Germinal center (tissue), 1 donor: ENCODE data around the gene ELMO2.
"Not testable (repeated sequence)": the region's sequence is repeated elsewhere in the genome, so short reads cannot be mapped to it uniquely, and the experiment has no call there.

Experiments
- DNase-seq: peaks from one replicate; pipeline ENCODE4 v3.0.0; 2012; ENCODE audit warnings: mixed read lengths, low spot score

Gene ELMO2

DNA sequence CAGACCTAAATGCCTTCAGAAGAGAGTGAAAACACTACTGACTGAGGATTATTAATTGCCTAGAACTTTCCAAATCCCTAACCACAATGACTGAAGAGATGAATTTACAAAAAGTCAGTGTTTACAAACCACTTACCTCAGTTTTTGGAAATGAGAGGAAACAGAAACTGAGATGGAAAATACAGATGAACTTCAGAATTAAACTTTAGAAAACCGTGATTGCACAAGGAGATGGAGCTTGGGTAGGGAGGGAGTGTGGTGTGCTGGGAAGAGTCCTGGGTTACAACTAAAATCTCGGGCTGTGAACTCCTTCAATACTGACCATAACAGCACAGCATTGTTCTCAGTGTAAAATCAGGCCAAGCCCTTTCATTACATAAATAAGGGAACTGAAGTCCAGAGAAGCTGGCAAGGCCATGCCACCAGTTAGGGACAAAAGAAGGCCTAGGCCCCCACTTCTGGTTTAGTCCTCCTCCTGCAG lies 4.0 kb downstream of the ELMO2 start:
- no peak for DNase-seq

DNA sequence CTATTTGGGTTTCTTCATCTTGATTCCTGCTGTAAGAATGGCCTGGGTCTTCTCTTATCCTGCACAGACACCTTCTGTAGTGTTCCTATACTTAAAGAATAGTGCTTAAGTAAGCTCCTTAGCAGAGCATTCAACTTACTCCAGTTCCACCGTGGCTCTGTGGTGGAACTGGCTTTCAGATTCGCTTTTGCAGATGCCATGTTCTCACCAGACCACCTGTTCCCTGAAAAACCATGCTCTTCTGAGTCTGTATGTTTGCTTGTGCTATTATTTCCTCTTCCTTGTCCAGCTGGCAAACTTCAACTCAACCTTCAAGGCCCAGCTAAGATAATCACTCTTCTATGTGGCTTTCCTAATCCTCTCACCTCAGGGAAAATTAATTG lies 4.9 kb downstream of the ELMO2 start:
- DNase-seq: no peak

GRCh38 chr20:46400828-46401477 lies 5.5 kb downstream of the ELMO2 start:
- DNase-seq: no peak

GRCh38 chr20:46400253-46400652 lies 6.2 kb downstream of the ELMO2 start:
- no peak for DNase-seq

GRCh38 chr20:46399401-46399800 lies 7.0 kb downstream of the ELMO2 start:
- no peak for DNase-seq

- no peak for DNase-seq
These were observed 7.5 kb downstream of the ELMO2 start for GRCh38 chr20:46398963-46399362.

DNA sequence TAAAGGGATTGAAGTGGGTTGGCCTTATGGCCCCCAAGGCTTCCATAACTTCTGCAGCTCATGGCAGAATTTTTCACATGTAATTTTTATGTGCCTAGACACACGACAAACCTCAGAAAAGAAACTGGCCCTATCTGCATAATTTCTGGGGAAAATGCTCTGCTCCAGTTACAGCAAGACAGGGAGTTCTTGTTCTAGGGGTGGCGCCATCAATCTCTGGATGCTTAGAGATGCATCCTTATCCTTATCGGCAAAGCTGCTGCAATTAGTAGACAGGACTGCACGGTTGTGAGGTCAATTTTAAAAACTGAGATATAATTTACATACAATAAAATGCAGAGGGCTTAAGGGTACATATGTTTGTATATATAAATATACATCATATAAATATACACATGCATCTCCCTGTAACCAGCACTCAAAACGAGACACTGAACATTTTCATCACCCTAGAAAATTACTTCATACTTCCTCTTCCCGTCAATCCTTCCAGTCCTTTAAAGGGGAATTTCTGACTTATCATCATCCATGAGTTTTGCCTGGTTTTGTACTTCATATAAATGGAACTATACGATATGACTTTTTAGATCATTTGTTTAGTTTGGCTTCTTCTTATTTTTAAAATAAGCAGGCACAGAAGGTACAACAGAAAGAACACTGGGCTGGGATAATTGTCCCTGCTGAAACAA lies 10.2 kb downstream of the ELMO2 start:
- no peak for DNase-seq

DNA sequence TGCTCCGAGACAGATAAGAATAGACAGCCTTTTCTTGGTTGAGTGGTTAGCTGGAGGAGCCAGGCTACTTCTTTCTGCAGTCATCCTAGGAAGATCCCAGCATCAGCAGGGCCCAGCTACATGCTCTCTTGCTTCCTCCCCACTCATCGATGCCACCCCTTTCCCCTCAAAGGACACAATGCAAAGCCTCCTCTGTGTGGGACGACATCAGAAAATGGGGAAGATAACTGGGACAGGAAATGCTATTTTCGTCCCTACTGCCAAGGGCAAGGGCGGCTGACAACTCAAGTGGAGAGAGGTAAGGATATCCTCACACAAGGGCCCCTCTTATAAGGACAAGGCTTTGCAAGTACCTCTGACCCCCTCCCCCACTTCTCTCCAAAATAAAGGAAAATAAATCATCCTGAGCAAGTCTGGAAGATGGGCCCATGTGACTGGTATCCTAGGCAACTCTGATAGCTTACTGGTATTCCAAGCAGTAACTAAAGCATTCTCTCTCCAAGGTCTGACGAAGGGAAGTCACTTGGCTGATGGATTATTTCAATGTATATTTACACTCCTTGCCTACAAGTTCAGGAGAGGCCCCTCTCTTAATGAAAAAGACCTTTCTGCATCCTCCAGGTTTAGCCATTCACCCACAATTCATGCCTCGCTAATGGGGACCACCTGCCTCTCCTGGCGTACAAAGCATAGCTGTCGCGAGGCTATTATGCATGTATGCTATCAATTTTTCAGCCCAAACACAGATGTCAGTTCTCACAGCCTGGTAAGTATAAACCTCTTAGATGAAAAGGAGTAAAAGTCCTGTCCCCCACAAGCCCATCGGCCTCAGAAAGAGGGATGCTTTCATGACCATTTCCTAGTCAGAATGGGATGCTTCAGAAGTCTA lies 11.3 kb downstream of the ELMO2 start:
- DNase-seq: no peak

DNA sequence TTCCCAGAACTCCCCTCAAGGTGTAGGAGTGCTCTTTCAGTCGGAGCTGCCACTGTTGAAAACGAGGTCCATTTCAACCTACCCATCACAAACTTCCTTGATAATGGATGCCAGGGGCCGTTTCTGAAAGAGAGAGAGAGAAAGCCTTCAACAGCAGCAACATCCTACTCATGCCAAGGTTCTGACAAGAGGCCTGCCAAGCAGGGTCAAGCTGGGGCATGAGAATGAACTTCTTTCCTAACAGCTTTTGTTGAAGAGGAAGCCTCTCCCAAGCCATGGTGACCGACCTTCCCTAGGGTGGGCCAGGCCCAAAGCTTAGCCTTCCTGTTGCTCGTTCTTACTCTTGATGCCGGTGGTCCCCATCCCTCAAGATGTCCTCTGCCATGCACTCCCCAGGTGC lies 12.4 kb downstream of the ELMO2 start:
- no peak for DNase-seq

- no peak for DNase-seq
These were observed 17.5 kb downstream of the ELMO2 start for GRCh38 chr20:46388937-46389336.

DNA sequence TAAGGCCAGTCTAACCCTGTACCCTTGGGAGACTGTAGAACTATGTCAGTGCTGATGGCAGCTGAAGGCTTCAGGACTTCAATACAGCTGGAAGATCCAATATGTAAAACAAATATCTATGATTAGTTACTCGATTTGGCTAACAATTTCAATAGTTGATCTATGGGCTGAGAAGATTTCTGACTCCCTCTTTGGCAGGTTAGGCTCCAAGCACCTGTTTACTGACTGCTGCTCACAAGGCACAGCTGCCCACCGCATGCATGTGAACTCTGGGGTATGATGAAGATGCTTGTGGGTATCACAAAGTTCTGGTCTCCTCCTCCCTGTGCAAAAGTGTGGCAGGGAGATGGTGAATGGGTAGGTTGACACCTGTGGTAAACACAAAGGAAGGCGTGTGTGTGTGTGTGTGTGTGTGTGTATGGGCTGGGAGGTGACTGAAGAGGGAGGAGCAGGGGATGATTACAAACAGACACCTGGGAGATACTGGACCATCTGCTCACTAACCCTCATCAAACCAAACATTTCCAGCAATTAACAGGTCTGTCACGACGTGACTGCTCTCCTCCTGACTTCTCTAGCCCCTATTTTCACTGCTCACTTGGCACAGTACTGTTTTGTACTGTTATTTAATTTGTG lies 18.1 kb downstream of the ELMO2 start:
- no peak for DNase-seq

DNA sequence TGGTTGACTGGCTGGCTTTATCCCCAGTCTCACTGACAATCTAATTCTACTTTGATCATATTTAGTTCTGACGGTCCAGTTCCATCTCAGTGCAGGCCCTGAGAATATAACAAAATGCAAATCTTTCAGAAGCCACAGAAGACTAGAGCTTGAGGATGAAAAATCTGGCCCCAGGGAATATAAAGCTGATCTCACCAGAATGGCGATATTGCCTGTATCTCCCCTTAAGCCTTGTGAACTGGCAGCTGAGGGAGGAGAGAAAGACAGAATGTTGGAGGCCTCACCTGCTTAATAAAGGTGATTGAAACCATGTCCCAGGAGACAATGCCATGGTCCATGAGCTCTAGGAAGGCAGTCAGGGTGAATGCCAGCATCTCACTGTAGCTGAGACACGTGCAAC lies 19.4 kb downstream of the ELMO2 start:
- DNase-seq: not testable (repeated sequence)

DNA sequence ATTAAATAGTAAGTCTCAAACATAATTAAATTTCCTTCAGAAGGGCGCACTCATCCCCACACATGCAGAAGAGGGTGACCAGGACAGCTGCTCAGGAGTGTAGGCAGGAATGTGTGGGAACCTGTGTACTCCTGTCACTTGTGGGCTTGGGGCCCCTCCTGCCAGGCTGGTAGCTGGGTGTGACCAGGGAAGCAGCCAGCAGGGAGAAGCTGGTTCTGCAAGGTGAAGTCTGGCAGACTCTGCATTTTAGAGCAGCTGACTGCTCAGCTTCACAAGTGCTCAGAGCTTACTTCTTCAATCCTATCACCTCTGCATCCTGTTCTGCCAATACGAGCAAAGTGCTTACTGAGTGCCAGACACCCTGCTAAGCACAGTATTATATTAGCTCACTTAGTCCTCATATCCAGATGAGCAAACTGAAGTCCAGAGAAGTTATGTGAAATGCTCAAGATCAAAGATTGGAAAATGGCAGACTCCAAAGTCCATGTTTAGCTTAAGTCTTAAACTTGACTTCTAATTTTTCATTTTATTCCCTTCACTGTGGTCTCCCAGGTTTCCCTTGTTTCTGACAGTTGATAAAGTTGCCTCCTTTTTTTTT lies 27.9 kb downstream of the ELMO2 start:
- DNase-seq: no peak

- DNase-seq: no peak
These were observed 28.9 kb downstream of the ELMO2 start for GRCh38 chr20:46377518-46377917.

GRCh38 chr20:46376196-46376785 lies 30.1 kb downstream of the ELMO2 start:
- no peak for DNase-seq

DNA sequence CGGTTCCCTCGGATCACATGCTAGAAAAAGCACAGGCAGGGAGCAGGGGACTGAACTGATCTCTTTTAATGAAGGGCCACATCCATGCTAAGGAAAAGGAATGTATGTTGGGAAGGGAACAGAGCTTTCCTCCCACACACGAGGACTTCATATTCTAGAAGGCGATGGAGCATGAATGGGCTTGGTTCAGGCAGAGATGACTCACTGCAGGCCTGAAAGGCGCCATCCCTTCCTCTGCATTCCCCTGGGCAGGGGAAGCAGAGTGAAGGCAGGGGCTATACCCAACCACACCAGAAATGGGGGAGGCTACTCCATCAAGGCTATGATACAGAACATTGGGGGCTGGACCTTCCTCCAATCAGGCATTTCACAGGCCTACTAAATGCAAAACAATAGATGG lies 30.6 kb downstream of the ELMO2 start:
- no peak for DNase-seq

DNA sequence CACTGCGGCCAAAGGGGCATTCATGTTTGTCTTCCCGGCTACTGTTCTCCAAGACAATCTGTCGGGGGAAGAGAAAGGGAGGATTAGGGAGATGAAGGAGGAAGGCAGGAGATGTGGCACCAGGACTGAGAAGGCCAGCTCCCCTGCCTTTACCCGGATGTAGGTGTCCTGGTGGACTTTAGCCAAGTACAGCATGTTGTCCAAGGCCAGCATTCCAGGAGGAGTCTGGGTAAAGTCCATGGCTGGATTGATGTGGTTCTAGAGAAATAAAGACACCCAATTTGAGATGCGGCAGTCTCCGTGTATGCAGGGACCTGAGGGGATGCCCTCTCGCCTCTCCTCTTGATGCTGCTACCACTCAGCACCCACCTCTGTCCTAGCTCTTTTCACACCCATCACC lies 32.0 kb downstream of the ELMO2 start:
- no peak for DNase-seq

GRCh38 chr20:46371656-46372055 lies 34.8 kb downstream of the ELMO2 start:
- no peak for DNase-seq

GRCh38 chr20:46368902-46369268 lies 37.5 kb downstream of the ELMO2 start:
- DNase-seq: no peak

DNA sequence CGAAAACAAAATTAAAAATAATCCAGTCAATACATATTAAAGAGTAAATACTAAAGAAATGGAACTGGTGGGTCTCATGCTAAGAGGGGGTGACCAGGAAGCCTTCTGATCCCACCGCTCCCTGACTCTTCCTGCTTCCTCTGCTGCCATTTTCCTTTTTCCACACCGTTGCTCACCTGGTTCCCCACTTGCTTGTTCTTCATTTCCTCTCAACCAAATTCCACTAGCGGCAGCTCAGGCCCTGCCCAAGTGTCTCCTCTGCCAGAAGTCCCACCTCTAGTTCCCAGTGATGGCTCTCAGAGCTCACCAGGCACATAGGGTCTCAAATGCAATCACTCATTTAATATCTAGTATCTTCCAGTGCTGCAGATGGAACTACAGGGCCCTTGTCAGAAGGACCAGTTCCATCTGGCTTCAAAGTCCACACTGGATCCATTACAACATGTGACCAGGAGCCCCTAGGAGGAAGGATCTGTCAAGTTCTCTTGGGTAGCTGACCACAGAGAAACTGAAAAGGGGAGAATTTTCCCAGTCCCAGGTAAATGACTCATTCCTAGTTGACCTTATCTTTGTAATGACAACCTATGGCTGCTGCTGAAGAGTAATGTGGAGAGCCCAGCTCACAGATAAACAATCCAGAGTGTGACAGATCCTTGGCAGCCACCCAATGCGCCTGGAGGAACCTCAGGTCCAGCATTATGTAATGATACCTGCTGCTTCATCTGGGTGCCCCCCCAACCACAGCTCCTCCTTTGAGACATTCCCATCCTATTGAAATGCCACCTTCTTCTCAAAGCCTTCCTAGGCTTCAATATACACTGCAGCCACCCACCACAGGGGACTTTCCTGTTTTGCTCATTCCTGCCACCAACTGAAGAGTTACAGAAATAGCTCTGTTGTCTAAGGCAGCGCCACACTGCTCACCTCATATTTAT lies 38.2 kb downstream of the ELMO2 start:
- DNase-seq: no peak

DNA sequence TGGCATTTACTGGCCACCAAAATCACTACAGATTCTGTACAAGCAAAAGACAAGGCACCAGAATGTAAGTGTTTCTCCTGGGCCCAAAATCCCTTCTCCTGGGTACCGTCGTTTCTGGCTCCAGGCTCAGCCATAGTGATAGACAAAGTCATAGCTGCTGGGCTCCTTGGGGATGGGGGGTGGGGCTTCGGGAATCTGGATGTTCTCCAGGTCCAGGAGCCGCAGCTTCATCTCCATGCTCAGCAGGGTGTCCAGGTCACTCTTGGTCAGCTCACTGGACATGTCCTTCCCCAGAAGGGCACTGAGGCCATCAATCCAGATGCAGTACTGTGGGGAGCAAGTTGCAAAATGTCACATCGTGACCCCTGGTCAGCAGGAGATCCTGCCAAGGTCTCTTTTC lies 39.2 kb downstream of the ELMO2 start:
- DNase-seq: no peak
